Heart right ventricle (tissue), 16 donors: ENCODE results near the gene M1AP. TPM values are rescaled to one million over a fixed set of nuclear protein-coding genes. Genes with fewer than 3 reads are reported as not detected.

Experiments used
- ATAC-seq, 8 donors: fragments of 200-7000 bp; cut with Tn5 transposase; one replicate each; pipeline ENCODE4 v1.9.1; 2020; ENCODE audit warnings: mild to moderate bottlenecking in 8 of 8, moderate library complexity in 8 of 8, moderate number of reproducible peaks in 1 of 8
- DNase-seq, 2 donors: peaks; one replicate each; pipeline ENCODE4 v3.0.0-alpha.2; 2020
- H3K27ac ChIP-seq, 10 donors: fragments of 200-600 bp; sonication (generic) in 2 of 10; one replicate each; pipeline versions ENCODE4 v1.5.0 to v1.8.0; 2020 to 2022; ENCODE audit warnings: mild to moderate bottlenecking in 3 of 10
- H3K27me3 ChIP-seq, 7 donors: fragments of 200-600 bp; one replicate each; pipeline ENCODE4 v1.8.0; 2021 to 2022; ENCODE audit warnings: mild to moderate bottlenecking in 2 of 7
- H3K36me3 ChIP-seq, 9 donors: fragments of 200-600 bp; sonication (generic) in 1 of 9; one replicate each; pipeline versions ENCODE4 v1.5.0 to v1.8.0; 2020 to 2022; ENCODE audit warnings: mild to moderate bottlenecking in 2 of 9
- H3K4me1 ChIP-seq, 9 donors: fragments of 200-600 bp; sonication (generic) in 1 of 9; one replicate each; pipeline versions ENCODE4 v1.5.0 to v1.8.0; 2020 to 2022; ENCODE audit warnings: mild to moderate bottlenecking in 4 of 9
- H3K4me3 ChIP-seq, 10 donors: fragments of 200-600 bp; sonication (generic) in 2 of 10; one replicate each; pipeline versions ENCODE4 v1.5.0 to v1.8.0; 2020 to 2022; ENCODE audit warnings: mild to moderate bottlenecking in 7 of 10, moderate library complexity in 2 of 10
- H3K9me3 ChIP-seq, 11 donors: fragments of 200-600 bp in 10 of 11; sonication (generic) in 2 of 11; one replicate each; pipeline versions ENCODE4 v1.5.0 to v1.8.0; 2013 to 2022; ENCODE audit warnings: mild to moderate bottlenecking in 2 of 11, control low read depth in 1 of 11, moderate library complexity in 1 of 11
- WGBS, 2 donors: extraction: QIAGEN DNeasy Blood & Tissue Kit; methylation state at CpG; one replicate each; pipeline ENCODE4 v1.1.7; 2013; ENCODE audit warnings: inconsistent platforms in 1 of 2; 5-methylcytosine and 5-hydroxymethylcytosine counted together
- intact Hi-C, 10 donors: fragments of 100-400 bp; cut with DNase I; formaldehyde crosslinking; loops; one replicate each; pipeline versions ENCODE4 v1.11.1 to v1.14.2; 2022
- polyA plus RNA-seq, 2 donors: library from polyadenylated mRNA; stranded (reverse); fragments of 200-250 nt; gene quantifications; one replicate each; pipeline ENCODE4 v1.2.3, GENCODE V29; 2013
- total RNA-seq, 10 donors: library from RNA; stranded (reverse); fragmentation: NEBNext Ultra II Directional in 3 of 10; extraction: Animal tissue kit (Norgen Biotek cat#: 25700) in 3 of 10; gene quantifications; one replicate each; pipeline versions ENCODE4 v1.2.1 to v1.2.4, GENCODE V29; 2021 to 2023
- TF ChIP-seq, protein P1 (sequence below), 9 donors: fragments of 200-600 bp; sonication (generic) in 2 of 9; IDR thresholded peaks; one replicate each; pipeline versions ENCODE4 v1.5.0 to v1.8.0; 2021 to 2022; ENCODE audit warnings: antibody characterized with exemption in 9 of 9, mild to moderate bottlenecking in 5 of 9, moderate library complexity in 1 of 9
- donor health status: Arrhythmogenic right ventricular cardiomyopathy.
- donor health status: ischemic (EF 13 %, LVEDD 7.1; RV severe dilation, severe dysfunction).
- donor health status: healthy with polysubstance abuse.
- donor health status: DM: no; HTN: yes; CAD: no.
- donor health status: DM: no; HTN: no; CAD: no.
- donor health status: ischemic (EF 25% LVEDD 6.9; RV normal size, moderate dysfunction).
- donor health status: ischemic (EF 25% LVEDD 5.7; RV mildly dilated, moderate dysfunction).
- donor health status: healthy.
- donor health status: DM: yes; HTN: yes; CAD: no.
- donor health status: Ischemic cardiomyopathy.
- donor health status: ischemic (EF 35%, LVEDD 5.7; RV mildly dilated, moderate dysfunction).
- donor health status: nonischemic (EF 11% LVEDD 7.7; RV severe dilation, severe dysfunction).
- donor health status: DM: yes; HTN: yes; CAD: no.
- donor health status: PGD.
- donor health status: ischemic (EF 29% LVEDD 5.4; RV normal size, mild dysfunction).
- donor health status: nonischemic (EF 23%, LVEDD 6.1; RV moderate dilation, normal function).

The M1AP gene
- total and polyA plus RNA-seq, 12 donors: 0.03 to 0.44 (median 0.18) TPM; not detected in 7

DNA sequence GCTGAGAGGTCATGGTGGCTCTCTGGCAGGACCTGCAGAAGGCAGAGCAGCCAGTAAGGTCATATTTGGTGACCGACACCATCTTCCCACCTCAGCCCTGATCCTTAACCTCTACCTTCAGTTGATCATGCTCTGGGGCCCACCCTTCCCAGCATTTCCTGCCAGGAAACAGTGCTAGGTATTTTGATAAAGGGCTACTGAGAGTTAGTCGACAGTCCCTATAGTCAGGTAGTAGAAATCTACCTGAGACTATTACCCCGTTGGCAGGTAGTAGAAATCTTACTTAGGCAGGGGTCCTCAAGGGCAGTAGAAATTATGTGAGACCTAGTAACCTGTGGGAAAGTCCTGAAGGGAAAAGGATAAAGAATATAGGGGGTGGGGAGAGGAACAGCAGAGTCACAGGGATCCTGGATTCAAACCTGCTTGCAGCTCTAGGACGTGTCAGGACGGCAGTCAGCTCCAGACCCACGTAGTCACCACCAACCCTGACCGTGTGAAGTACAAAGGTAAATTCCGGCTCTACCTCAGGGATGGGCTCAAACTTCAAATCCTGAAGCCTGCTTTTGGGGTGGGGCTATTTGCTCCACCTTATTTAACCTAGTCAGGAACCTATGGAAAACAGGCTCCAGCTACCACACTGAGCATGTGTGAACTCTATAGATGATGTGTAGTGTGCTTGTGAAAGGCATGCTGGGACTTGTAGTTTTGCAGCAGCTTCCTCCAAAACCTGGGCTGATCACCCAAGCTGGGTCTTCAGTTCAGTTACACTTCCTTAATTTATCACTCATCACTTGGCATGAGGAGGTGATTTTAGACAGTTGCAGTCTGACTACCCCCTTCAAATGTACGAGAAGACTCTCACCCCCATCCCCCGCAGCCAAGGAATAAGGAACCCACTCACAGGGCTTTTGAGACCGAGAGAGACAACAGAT, 122.1 kb downstream of the M1AP start, which contains the start of gene DQX1:
Gene DQX1, minus strand, starts transcription at position 515 of the 932 bp plus-strand sequence. Its CDS starts 502 bp downstream, at position 13.
- Histone ChIP-seq H3K27ac (no peak within 1 kb of the TSS), H3K9me3 (no peaks in the 10 kb centered on the region), H3K36me3 (peaks cover 0 to 30% (median 23%) of the 10 kb centered on the region in 9 donors), H3K4me3 (no peak within 1 kb of the TSS), H3K4me1 (peaks cover 6 to 25% (median 20%) of the 10 kb centered on the region in 9 donors), H3K27me3 (peaks cover 0 to 8% (median under 1%) of the 10 kb centered on the region in 7 donors)
- 89 to 91% methylated on average over 11 of the region's 11 CpGs for WGBS, 2 donors
- ATAC-seq (no peak), DNase-seq (no peak)
- TF ChIP-seq, protein P1, sequence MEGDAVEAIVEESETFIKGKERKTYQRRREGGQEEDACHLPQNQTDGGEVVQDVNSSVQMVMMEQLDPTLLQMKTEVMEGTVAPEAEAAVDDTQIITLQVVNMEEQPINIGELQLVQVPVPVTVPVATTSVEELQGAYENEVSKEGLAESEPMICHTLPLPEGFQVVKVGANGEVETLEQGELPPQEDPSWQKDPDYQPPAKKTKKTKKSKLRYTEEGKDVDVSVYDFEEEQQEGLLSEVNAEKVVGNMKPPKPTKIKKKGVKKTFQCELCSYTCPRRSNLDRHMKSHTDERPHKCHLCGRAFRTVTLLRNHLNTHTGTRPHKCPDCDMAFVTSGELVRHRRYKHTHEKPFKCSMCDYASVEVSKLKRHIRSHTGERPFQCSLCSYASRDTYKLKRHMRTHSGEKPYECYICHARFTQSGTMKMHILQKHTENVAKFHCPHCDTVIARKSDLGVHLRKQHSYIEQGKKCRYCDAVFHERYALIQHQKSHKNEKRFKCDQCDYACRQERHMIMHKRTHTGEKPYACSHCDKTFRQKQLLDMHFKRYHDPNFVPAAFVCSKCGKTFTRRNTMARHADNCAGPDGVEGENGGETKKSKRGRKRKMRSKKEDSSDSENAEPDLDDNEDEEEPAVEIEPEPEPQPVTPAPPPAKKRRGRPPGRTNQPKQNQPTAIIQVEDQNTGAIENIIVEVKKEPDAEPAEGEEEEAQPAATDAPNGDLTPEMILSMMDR (IDR thresholded peaks at IDR 0.05): no peak
- intact Hi-C loops: loop anchor here in 1 of 10 donors (5.0 kb wide), 1 partner anchor 44 kb away; the partner anchor contains the start of genes CCDC142 and TTC31

DNA sequence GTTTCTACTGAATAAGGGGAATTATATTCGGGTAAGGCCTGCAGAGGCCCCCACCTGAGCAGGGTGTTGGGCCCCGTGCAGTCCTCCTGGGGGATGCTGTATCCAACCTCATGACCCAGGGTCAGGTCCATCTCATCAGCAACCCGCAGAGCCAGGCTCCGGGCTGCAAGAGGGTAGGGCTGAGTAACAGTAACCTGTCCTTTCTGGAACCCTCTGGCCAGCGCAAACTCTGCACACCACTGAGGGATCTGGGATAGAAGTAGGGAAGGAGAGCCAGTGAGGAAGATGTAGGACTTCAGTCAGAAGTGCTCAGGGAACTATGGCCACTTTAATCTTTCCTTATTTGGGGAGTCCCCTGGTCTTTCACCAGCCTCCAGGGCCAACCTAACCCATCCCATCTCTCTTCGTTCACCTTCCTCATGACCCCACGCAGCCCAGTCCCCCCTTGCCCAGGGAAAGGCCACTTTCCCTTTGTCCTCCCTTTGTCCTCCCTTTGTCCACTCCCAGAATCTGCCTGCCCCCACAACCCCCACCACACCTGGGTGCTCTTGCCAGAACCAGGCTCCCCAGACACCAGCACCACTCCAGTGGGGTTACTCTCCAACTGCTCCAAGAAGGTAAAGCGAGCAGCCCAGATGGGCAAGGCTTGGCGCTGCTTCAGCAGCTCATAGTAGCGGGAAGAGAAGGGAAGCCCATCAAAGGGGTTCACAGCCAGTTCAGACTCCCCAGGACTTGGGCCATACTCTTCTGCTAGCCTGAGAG, 123.0 kb downstream of the M1AP start:
- 87 to 90% methylated on average over 10 of the region's 10 CpGs for WGBS, 2 donors
- TF ChIP-seq, protein P1 (IDR thresholded peaks at IDR 0.05): no peak

GRCh38 chr2:74524005-74524404, 124.1 kb downstream of the M1AP start:
- H3K27me3 ChIP-seq: peaks cover 2 to 28% (median 20%) of the 10 kb centered on the region in 7 donors
- H3K4me3 ChIP-seq: no peak overlapping the region
- ATAC-seq (no peak), DNase-seq (no peak)
- TF ChIP-seq, protein P1 (IDR thresholded peaks at IDR 0.05): no peak
- peaks cover 5 to 20% (median 12%) of the 10 kb centered on the region in 9 donors for H3K4me1 ChIP-seq
- H3K27ac ChIP-seq: no peak overlapping the region
- H3K9me3 ChIP-seq: no peaks in the 10 kb centered on the region
- WGBS, 2 donors: 85% methylated on average over 9 of the region's 9 CpGs
- intact Hi-C loops: no loop called here
- peaks cover 0 to 30% (median 23%) of the 10 kb centered on the region in 9 donors for H3K36me3 ChIP-seq

More for the DNA sequence above, 123.0 kb downstream of the M1AP start:
- Histone ChIP-seq H3K4me1 (peaks cover 5 to 20% (median 14%) of the 10 kb centered on the region in 9 donors), H3K27me3 (peaks cover 0 to 16% (median 9%) of the 10 kb centered on the region in 7 donors), H3K36me3 (peaks cover 0 to 30% (median 23%) of the 10 kb centered on the region in 9 donors), H3K27ac (no peak overlapping the region), H3K4me3 (no peak overlapping the region), H3K9me3 (no peaks in the 10 kb centered on the region)
- ATAC-seq (no peak), DNase-seq (no peak)
- intact Hi-C loops: loop anchor here in 1 of 10 donors (5.0 kb wide), 1 partner anchor 43 kb away; the partner anchor contains the start of genes CCDC142 and TTC31

- Histone ChIP-seq H3K4me3 (no peak overlapping the region), H3K36me3 (peaks cover 0 to 21% (median 16%) of the 10 kb centered on the region in 9 donors), H3K27me3 (peaks cover 6 to 43% (median 35%) of the 10 kb centered on the region in 7 donors), H3K9me3 (no peaks in the 10 kb centered on the region), H3K27ac (no peak overlapping the region), H3K4me1 (peaks cover 0 to 5% (median 0%) of the 10 kb centered on the region in 9 donors)
- TF ChIP-seq, protein P1 (IDR thresholded peaks at IDR 0.05): no peak
- DNase-seq: no peak
- WGBS, 2 donors: 70 to 72% methylated on average over 3 of the region's 3 CpGs
- ATAC-seq: no peak
- intact Hi-C loops: no loop called here
Observed at GRCh38 chr2:74522516-74522915, 125.6 kb downstream of the M1AP start.
